CD4-positive, alpha-beta T cell (primary cell): ENCODE data around the gene FCGR1A. TPM values are rescaled to one million over a fixed set of nuclear protein-coding genes. Genes with fewer than 3 reads are reported as not detected.
"Not testable (repeated sequence)": the region's sequence is repeated elsewhere in the genome, so short reads cannot be mapped to it uniquely, and the experiment has no call there.

Experiments used
- ATAC-seq: fragments of 200-7000 bp; cut with Tn5 transposase; one replicate; pipeline ENCODE4 v1.10.0; 2022; ENCODE audit warnings: mild to moderate bottlenecking; ENCODE audit not compliant: poor library complexity
- CTCF ChIA-PET: fragments of 350-600 bp; sonication (Branson Sonifier 250); formaldehyde crosslinking; loops from one replicate; lab custom pipeline; 2021; ENCODE audit warnings: antibody characterized with exemption, inconsistent platforms; lab: Charles Lee
- POLR2A ChIA-PET: fragments of 350-600 bp; sonication (Branson Sonifier 250); formaldehyde crosslinking; loops from one replicate; lab custom pipeline; 2021; ENCODE audit warnings: antibody characterized with exemption, inconsistent platforms; lab: Charles Lee
- DNase-seq, 14 experiments: peaks; one replicate each; pipeline ENCODE4 v3.0.0-alpha.2; 2013 to 2020; ENCODE audit warnings: mixed read lengths in 2 of 14
- H3K27ac ChIP-seq, 2 donors: one replicate each; pipeline versions ENCODE4 v1.5.1 to v1.7.0; 2013; ENCODE audit warnings: low read length in 2 of 2, low read depth in 1 of 2, mild to moderate bottlenecking in 1 of 2
- H3K27me3 ChIP-seq, 2 experiments: 1 replicate in 1 of 2; 2 replicates in 1 of 2; pipeline versions ENCODE4 v1.6.1 to v1.7.0; 2013; ENCODE audit warnings: low read length in 2 of 2, control low read depth in 1 of 2, mild to moderate bottlenecking in 1 of 2, moderate library complexity in 1 of 2; ENCODE audit not compliant: insufficient read depth in 2 of 2, control insufficient read depth in 1 of 2
- H3K36me3 ChIP-seq: one replicate; pipeline ENCODE4 v1.6.1; 2013; ENCODE audit warnings: low read length, control low read depth; ENCODE audit not compliant: insufficient read depth
- H3K4me1 ChIP-seq: one replicate; pipeline ENCODE4 v1.6.1; 2013; ENCODE audit warnings: low read length, control low read depth; ENCODE audit not compliant: insufficient read depth
- H3K4me3 ChIP-seq: one replicate; pipeline ENCODE4 v1.5.1; 2013; ENCODE audit warnings: mild to moderate bottlenecking, low read length, moderate library complexity
- H3K9me3 ChIP-seq, 2 experiments: 1 replicate in 1 of 2; 2 replicates in 1 of 2; pipeline versions ENCODE4 v1.6.1 to v1.7.0; 2013; ENCODE audit warnings: low read length in 2 of 2, mild to moderate bottlenecking in 2 of 2, control low read depth in 1 of 2, moderate library complexity in 1 of 2; ENCODE audit not compliant: control insufficient read depth in 1 of 2, insufficient read depth in 1 of 2
- H3K27ac Mint-ChIP-seq: one replicate; pipeline ENCODE4 v1.8.0; 2020; ENCODE audit warnings: mixed read lengths
- H3K27me3 Mint-ChIP-seq: one replicate; pipeline ENCODE4 v1.8.0; 2021; ENCODE audit warnings: mixed read lengths
- H3K36me3 Mint-ChIP-seq: one replicate; pipeline ENCODE4 v1.8.0; 2021; ENCODE audit warnings: low read depth, mixed read lengths
- H3K4me1 Mint-ChIP-seq: one replicate; pipeline ENCODE4 v1.8.0; 2021; ENCODE audit warnings: low read depth, mixed read lengths
- H3K4me3 Mint-ChIP-seq: one replicate; pipeline ENCODE4 v1.8.0; 2020; ENCODE audit warnings: mild to moderate bottlenecking, mixed read lengths
- H3K9me3 Mint-ChIP-seq: one replicate; pipeline ENCODE4 v1.8.0; 2020; ENCODE audit warnings: mixed read lengths
- intact Hi-C, 2 experiments: fragments of 100-400 bp; cut with DNase I in 1 of 2; cut with micrococcal nuclease in 1 of 2; formaldehyde crosslinking; loops; one replicate each; pipeline versions ENCODE4 v1.15.1 to v1.9.0; 2023 to 2025; cut with DNase I, micrococcal nuclease
- total RNA-seq, 174 experiments: library from RNA in 2 of 174; stranded (reverse) in 2 of 174; gene quantifications; one replicate each; pipeline ENCODE4 v1.2.3 and lab custom pipeline; 2021 to 2026

FCGR1A gene
- total RNA-seq, 2 experiments from 2014 or later = 0.17 TPM; not detected in 1

- H3K27me3 Mint-ChIP-seq, H3K9me3 Mint-ChIP-seq, POLR2A ChIA-PET, H3K4me1 Mint-ChIP-seq, H3K27ac Mint-ChIP-seq, H3K4me3 ChIP-seq, DNase-seq, H3K4me1 ChIP-seq, H3K4me3 Mint-ChIP-seq, H3K27me3 ChIP-seq, H3K36me3 ChIP-seq, H3K36me3 Mint-ChIP-seq, H3K9me3 ChIP-seq, intact Hi-C loops, CTCF ChIA-PET, H3K27ac ChIP-seq: not testable (repeated sequence)
- ATAC-seq = peak; percentile 6
These were observed 49.3 kb downstream of the FCGR1A start for GRCh38 chr1:149831764-149832315.

- H3K9me3 ChIP-seq, DNase-seq, H3K36me3 ChIP-seq, intact Hi-C loops, POLR2A ChIA-PET, H3K4me1 Mint-ChIP-seq, H3K4me3 ChIP-seq, H3K36me3 Mint-ChIP-seq, H3K9me3 Mint-ChIP-seq, CTCF ChIA-PET, H3K27ac Mint-ChIP-seq, H3K27ac ChIP-seq, H3K4me1 ChIP-seq, H3K27me3 Mint-ChIP-seq, H3K27me3 ChIP-seq, H3K4me3 Mint-ChIP-seq: not testable (repeated sequence)
- ATAC-seq = peak; percentile 83
These were observed 50.0 kb downstream of the FCGR1A start for GRCh38 chr1:149832316-149833126.

- ATAC-seq = peak; percentile 42
- H3K4me1 Mint-ChIP-seq, H3K9me3 Mint-ChIP-seq, H3K9me3 ChIP-seq, intact Hi-C loops, H3K4me1 ChIP-seq, H3K27me3 ChIP-seq, H3K27ac ChIP-seq, H3K4me3 Mint-ChIP-seq, H3K36me3 ChIP-seq, H3K27ac Mint-ChIP-seq, H3K36me3 Mint-ChIP-seq, H3K27me3 Mint-ChIP-seq, CTCF ChIA-PET, DNase-seq, H3K4me3 ChIP-seq, POLR2A ChIA-PET: not testable (repeated sequence)
These were observed 50.6 kb downstream of the FCGR1A start for GRCh38 chr1:149833144-149833543.

DNA sequence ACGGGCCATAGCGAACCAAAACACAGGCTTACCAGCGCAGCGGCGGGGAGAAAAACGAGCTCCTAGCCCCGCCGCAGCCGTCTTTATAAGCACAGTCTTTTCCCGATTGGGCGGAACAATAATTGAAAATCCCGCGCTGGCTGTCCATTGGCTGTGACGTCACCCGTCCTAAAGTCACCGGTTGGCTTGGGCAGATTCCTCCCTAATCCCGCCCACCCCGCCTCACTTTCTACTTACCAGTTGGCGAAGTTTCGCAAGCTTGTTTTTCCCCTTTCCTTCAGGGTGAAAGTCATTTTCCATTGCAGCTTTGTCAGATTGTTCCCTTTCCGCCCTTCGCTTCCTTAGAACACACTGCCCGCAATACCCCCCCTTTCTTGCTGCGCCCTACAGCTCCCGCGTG is 58.7 kb downstream of the FCGR1A start:
- H3K4me3 ChIP-seq, H3K27ac Mint-ChIP-seq, H3K27ac ChIP-seq, H3K36me3 ChIP-seq, H3K9me3 Mint-ChIP-seq, H3K27me3 ChIP-seq, H3K27me3 Mint-ChIP-seq, H3K4me1 ChIP-seq, H3K9me3 ChIP-seq, intact Hi-C loops, POLR2A ChIA-PET, H3K4me3 Mint-ChIP-seq, CTCF ChIA-PET, DNase-seq: not testable (repeated sequence)
- H3K36me3 Mint-ChIP-seq = peaks cover 29% of the 10 kb centered on the region
- H3K4me1 Mint-ChIP-seq = peaks cover 28% of the 10 kb centered on the region
- ATAC-seq = peak; percentile 34

Other genes starting within 250 kb of the FCGR1A start
- gene PPIAL4C, start 198.8 kb upstream of the FCGR1A start, total RNA-seq = not detected
- 1 to 10 TPM; 4.6 to 6.4 TPM for gene BOLA1, start 116.9 kb downstream of the FCGR1A start, total RNA-seq
- 1 to 10 TPM; 2.5 to 2.9 TPM for gene SV2A, start 135.2 kb downstream of the FCGR1A start, total RNA-seq
- 10 to 100 TPM; 38.0 to 38.6 TPM for gene SF3B4, start 145.1 kb downstream of the FCGR1A start, total RNA-seq
- gene MTMR11, start 154.2 kb downstream of the FCGR1A start, total RNA-seq = under 1 TPM; 0.49 to 0.70 TPM
- 1 to 10 TPM; 2.0 to 2.9 TPM for gene OTUD7B, start 228.0 kb downstream of the FCGR1A start, total RNA-seq